Measurements from ENCODE around the gene OTOP3. TPM values are rescaled to one million over a fixed set of nuclear protein-coding genes. Genes with fewer than 3 reads are reported as not detected.

The OTOP3 gene
- total and polyA plus RNA-seq, 2 experiments from 2014 or later = not detected

GRCh38 chr17:74990581-74991105 lies 54.9 kb downstream of the OTOP3 start (continued):
- no peak for TF ChIP-seq ZNF462 (CRISPR knock-in tag; IDR thresholded peaks at IDR 0.05)
- TF ChIP-seq POLR2AphosphoS5 (IDR thresholded peaks at IDR 0.05; ENCODE audit: low read depth) = no peak
- no peak for TF ChIP-seq NANOG (IDR thresholded peaks at IDR 0.05; ENCODE audit: borderline replicate concordance)
- no peak for TF ChIP-seq ZNF331 (CRISPR knock-in tag; IDR thresholded peaks at IDR 0.05; ENCODE audit: low read depth)
- no peak for TF ChIP-seq EZH2 (IDR thresholded peaks at IDR 0.05; ENCODE audit: low read depth, unreplicated experiment)

- Mint-ChIP-seq H3K27ac (0 out of 2 replicates have a peak overlapping the region, but pooled peaks have one; percentile 23), H3K27me3 (ENCODE audit: insufficient read depth, low read depth, poor library complexity) (peaks cover 9% of the 10 kb centered on the region), H3K4me3 (no peak overlapping the region; the same call in 2 of the 3 replicates), H3K9me3 (no peaks in the 10 kb centered on the region), H3K4me1 (peaks cover 10% of the 10 kb centered on the region), H3K36me3 (ENCODE audit: low read depth) (no peaks in the 10 kb centered on the region)
- no peak overlapping the region for H3K4me3 ChIP-seq
- H3K36me3 ChIP-seq (ENCODE audit: insufficient read depth) = no peaks in the 10 kb centered on the region
- no peaks in the 10 kb centered on the region for H3K9me2 ChIP-seq (ENCODE audit: insufficient read depth)
- no peak overlapping the region for H3K4me2 ChIP-seq
- no peaks in the 10 kb centered on the region; the same call in 1 of the 2 replicates for H3F3A ChIP-seq (replicated peaks; ENCODE audit: low read depth)
- peaks cover 6% of the 10 kb centered on the region; the same call in 1 of the 2 replicates for H3K4me1 ChIP-seq (ENCODE audit: insufficient read depth)
- no peaks in the 10 kb centered on the region for H3K27me3 ChIP-seq (ENCODE audit: insufficient read depth)
- H4K20me1 ChIP-seq (replicated peaks; ENCODE audit: insufficient read depth) = peaks cover 33% of the 10 kb centered on the region; the same call in 1 of the 2 replicates
- peaks cover 21% of the 10 kb centered on the region for H3K79me2 ChIP-seq (replicated peaks; ENCODE audit: insufficient read depth)
- ATAC-seq (no peak), DNase-seq (ENCODE audit: low spot score) (no peak)
- H3K27ac ChIP-seq (ENCODE audit: low read depth) = 0 out of 2 replicates have a peak overlapping the region, but pooled peaks have one; percentile 26
- H2AFZ ChIP-seq = no peak overlapping the region
- TF ChIP-seq EZH2phosphoT487 (IDR thresholded peaks at IDR 0.05; ENCODE audit: unreplicated experiment) (no peak), ZNF114 (CRISPR knock-in tag; IDR thresholded peaks at IDR 0.05) (no peak), STAT1 (IDR thresholded peaks at IDR 0.05; ENCODE audit: unreplicated experiment) (no peak), CTCF (conservative IDR thresholded peaks at IDR 0.05; ENCODE audit: low read depth in 2 of 2) (no peak)
- TF ChIP-seq, protein P1, sequence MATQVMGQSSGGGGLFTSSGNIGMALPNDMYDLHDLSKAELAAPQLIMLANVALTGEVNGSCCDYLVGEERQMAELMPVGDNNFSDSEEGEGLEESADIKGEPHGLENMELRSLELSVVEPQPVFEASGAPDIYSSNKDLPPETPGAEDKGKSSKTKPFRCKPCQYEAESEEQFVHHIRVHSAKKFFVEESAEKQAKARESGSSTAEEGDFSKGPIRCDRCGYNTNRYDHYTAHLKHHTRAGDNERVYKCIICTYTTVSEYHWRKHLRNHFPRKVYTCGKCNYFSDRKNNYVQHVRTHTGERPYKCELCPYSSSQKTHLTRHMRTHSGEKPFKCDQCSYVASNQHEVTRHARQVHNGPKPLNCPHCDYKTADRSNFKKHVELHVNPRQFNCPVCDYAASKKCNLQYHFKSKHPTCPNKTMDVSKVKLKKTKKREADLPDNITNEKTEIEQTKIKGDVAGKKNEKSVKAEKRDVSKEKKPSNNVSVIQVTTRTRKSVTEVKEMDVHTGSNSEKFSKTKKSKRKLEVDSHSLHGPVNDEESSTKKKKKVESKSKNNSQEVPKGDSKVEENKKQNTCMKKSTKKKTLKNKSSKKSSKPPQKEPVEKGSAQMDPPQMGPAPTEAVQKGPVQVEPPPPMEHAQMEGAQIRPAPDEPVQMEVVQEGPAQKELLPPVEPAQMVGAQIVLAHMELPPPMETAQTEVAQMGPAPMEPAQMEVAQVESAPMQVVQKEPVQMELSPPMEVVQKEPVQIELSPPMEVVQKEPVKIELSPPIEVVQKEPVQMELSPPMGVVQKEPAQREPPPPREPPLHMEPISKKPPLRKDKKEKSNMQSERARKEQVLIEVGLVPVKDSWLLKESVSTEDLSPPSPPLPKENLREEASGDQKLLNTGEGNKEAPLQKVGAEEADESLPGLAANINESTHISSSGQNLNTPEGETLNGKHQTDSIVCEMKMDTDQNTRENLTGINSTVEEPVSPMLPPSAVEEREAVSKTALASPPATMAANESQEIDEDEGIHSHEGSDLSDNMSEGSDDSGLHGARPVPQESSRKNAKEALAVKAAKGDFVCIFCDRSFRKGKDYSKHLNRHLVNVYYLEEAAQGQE (IDR thresholded peaks at IDR 0.05; ENCODE audit: unreplicated experiment) = no peak
Observed at GRCh38 chr17:74992223-74992622, 56.5 kb downstream of the OTOP3 start.

Data from GM23338 (cell line).